K562 (cell line): Measurements from ENCODE around the gene RSBN1L. TPM values are rescaled to one million over a fixed set of nuclear protein-coding genes. Genes with fewer than 3 reads are reported as not detected.
A peak's percentile ranks its signal among the peaks of the same experiment; 100 is the strongest.

Experiments
- CBX8 ChIP-seq: fragments of 200-600 bp; sonication (generic); IDR thresholded peaks from 2 replicates; pipeline ENCODE4 v1.6.1; 2012; ENCODE audit warnings: borderline replicate concordance, mixed run types, low read depth, mild to moderate bottlenecking, moderate library complexity, mixed read lengths, low read length, control low read depth, inconsistent platforms; ENCODE audit not compliant: poor library complexity, severe bottlenecking; ENCODE audit errors: extremely low read depth
- EHMT2 ChIP-seq: fragments of 450-650 bp; IDR thresholded peaks from 2 replicates; pipeline ENCODE4 v1.6.1; 2018; ENCODE audit warnings: antibody characterized with exemption
- ETS2 ChIP-seq: IDR thresholded peaks from 2 replicates; pipeline ENCODE4 v1.6.1; 2016; ENCODE audit warnings: borderline replicate concordance, missing genetic modification characterization, mild to moderate bottlenecking, moderate library complexity, missing compliant biosample characterization; ENCODE audit not compliant: poor library complexity, severe bottlenecking
- HSF4 ChIP-seq: fragments of 250-450 bp; sonication (Bioruptor Pico); IDR thresholded peaks from 2 replicates; pipeline ENCODE4 v2.1.2; 2022; ENCODE audit warnings: mild to moderate bottlenecking, moderate library complexity, borderline replicate concordance
- IFI16 ChIP-seq: fragments of 250-450 bp; sonication (Bioruptor Pico); IDR thresholded peaks from 2 replicates; pipeline ENCODE4 v2.1.2; 2022; ENCODE audit warnings: mild to moderate bottlenecking, inconsistent platforms
- KLF13 ChIP-seq: fragments of 450-650 bp; IDR thresholded peaks from 2 replicates; pipeline ENCODE4 v1.6.1; 2016; ENCODE audit warnings: missing genetic modification characterization, low read depth, mild to moderate bottlenecking, missing compliant biosample characterization, moderate library complexity, borderline replicate concordance
- SMARCC2 ChIP-seq: fragments of 450-650 bp; IDR thresholded peaks from 2 replicates; pipeline ENCODE4 v1.6.1; 2017; ENCODE audit warnings: antibody characterized with exemption, moderate library complexity, mild to moderate bottlenecking, low read depth
- TFAM ChIP-seq: fragments of 250-450 bp; sonication (Bioruptor Pico); conservative IDR thresholded peaks from 2 replicates; pipeline ENCODE4 v1.5.0; 2021; ENCODE audit warnings: mild to moderate bottlenecking, moderate library complexity
- THRAP3 ChIP-seq: fragments of 450-650 bp; IDR thresholded peaks from 2 replicates; pipeline ENCODE4 v1.6.1; 2016; ENCODE audit warnings: mild to moderate bottlenecking, inconsistent platforms, borderline replicate concordance
- ZNF212 ChIP-seq: fragments of 450-650 bp; formaldehyde crosslinking; IDR thresholded peaks from 2 replicates; pipeline ENCODE4 v1.4.0; 2020; ENCODE audit warnings: mild to moderate bottlenecking
- ZNF232 ChIP-seq: sonication (generic); formaldehyde crosslinking; IDR thresholded peaks from 2 replicates; pipeline ENCODE4 v1.8.0; 2022; ENCODE audit warnings: mild to moderate bottlenecking, missing genetic modification reagents
- ZNF239 ChIP-seq: fragments of 250-450 bp; sonication (Bioruptor Pico); IDR thresholded peaks from 2 replicates; pipeline ENCODE4 v1.4.0; 2020; ENCODE audit warnings: mild to moderate bottlenecking
- ZNF76 ChIP-seq: fragments of 250-450 bp; sonication (Bioruptor Pico); IDR thresholded peaks from 2 replicates; pipeline ENCODE4 v1.4.0; 2020; ENCODE audit warnings: mild to moderate bottlenecking, moderate library complexity, borderline replicate concordance
- ZSCAN32 ChIP-seq: fragments of 450-650 bp; formaldehyde crosslinking; IDR thresholded peaks from 2 replicates; pipeline ENCODE4 v1.4.0; 2020; ENCODE audit warnings: mild to moderate bottlenecking, moderate library complexity
- polyA plus RNA-seq, 8 experiments: library from polyadenylated mRNA; depleted of rRNA in 4 of 8; stranded (reverse) in 5 of 8; unstranded in 3 of 8; fragments of >200 nt; fragmentation: Nextera tagmentation in 2 of 8; fragmentation: Illumina TruSeq in 1 of 8; extraction: Ambion mirVana in 2 of 8; extraction: Trizol in 1 of 8; gene quantifications; 2 replicates each; pipeline versions ENCODE4 v1.2.1 to v1.2.3, GENCODE V29; 2011 to 2014; ENCODE audit warnings: inconsistent platforms in 1 of 8, missing spikeins in 1 of 8
- total RNA-seq, 7 experiments: library from RNA; depleted of rRNA in 6 of 7; stranded (reverse); fragments of >200 nt in 6 of 7; fragmentation: Illumina TruSeq in 2 of 7; extraction: Trizol in 2 of 7; gene quantifications; 2 replicates each; pipeline versions ENCODE4 v1.2.1 to v1.2.3, GENCODE V29; 2011 to 2021; ENCODE audit warnings: low replicate concordance in 1 of 7
- TF ChIP-seq, protein P1 (sequence below): fragments of 450-650 bp; IDR thresholded peaks from 2 replicates; pipeline ENCODE4 v1.6.1; 2016; ENCODE audit warnings: low read depth, mild to moderate bottlenecking, moderate library complexity
- TF ChIP-seq, protein P2 (sequence below): fragments of 450-650 bp; formaldehyde crosslinking; IDR thresholded peaks from 2 replicates; pipeline ENCODE4 v1.4.0; 2022; ENCODE audit warnings: mild to moderate bottlenecking, moderate library complexity
- TF ChIP-seq, protein P3 (sequence below): fragments of 200-800 bp; sonication (Bioruptor generic); IDR thresholded peaks from 2 replicates; pipeline ENCODE4 v1.6.1; 2017; ENCODE audit warnings: missing genetic modification characterization, missing compliant biosample characterization
- TF ChIP-seq, protein P4 (sequence below), 2 experiments: IDR thresholded peaks in 1 of 2; conservative IDR thresholded peaks in 1 of 2; 2 replicates each; pipeline ENCODE4 v1.6.1; 2016; ENCODE audit warnings: low read depth in 2 of 2, mild to moderate bottlenecking in 1 of 2, missing compliant biosample characterization in 1 of 2, missing genetic modification characterization in 1 of 2, moderate library complexity in 1 of 2

Gene RSBN1L
- total and polyA plus RNA-seq, 9 of the 15 experiments (the other 6 are each of a cell fraction or from before 2014, with no cell fraction given) = 6.2 to 35.2 (median 20.1) TPM

DNA sequence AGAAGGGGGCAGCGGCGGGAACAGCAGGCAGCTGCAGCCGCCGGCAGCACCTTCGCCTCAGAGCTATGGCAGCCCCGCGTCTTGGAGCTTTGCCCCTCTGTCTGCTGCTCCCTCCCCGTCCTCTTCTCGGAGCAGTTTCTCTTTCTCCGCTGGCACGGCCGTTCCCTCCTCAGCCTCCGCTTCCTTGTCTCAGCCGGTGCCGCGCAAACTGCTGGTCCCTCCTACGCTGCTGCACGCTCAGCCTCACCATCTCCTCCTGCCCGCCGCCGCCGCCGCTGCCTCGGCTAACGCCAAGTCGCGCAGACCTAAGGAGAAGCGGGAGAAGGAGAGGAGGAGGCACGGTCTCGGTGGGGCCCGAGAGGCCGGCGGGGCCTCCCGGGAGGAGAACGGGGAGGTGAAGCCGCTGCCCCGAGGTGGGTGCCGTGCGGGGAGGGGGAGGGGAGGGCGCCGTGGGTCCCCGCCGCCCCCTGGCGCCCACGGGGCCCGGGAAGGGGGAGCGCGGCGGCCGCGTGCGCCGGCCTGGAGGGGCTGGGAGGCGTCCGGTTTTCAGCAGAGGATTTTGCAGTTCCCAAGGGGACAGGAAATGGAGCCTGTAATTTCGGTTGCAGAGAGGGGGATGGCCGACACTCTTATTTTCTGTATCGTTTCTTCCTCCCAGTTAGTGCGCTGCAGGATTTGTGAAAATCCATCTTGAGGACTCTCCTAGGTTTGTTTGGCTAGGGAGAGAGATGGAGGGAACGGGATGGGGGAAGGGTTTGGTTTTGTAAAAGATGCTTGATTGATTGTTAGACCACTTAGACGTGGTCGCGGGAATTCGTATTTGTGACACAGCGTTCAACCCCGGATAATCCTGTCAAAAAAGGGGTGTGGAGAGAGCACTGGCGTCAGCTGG is 630 bp downstream of the RSBN1L start (continued):
- TF ChIP-seq, protein P1, sequence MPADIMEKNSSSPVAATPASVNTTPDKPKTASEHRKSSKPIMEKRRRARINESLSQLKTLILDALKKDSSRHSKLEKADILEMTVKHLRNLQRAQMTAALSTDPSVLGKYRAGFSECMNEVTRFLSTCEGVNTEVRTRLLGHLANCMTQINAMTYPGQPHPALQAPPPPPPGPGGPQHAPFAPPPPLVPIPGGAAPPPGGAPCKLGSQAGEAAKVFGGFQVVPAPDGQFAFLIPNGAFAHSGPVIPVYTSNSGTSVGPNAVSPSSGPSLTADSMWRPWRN = no peak
- TF ChIP-seq, protein P2, sequence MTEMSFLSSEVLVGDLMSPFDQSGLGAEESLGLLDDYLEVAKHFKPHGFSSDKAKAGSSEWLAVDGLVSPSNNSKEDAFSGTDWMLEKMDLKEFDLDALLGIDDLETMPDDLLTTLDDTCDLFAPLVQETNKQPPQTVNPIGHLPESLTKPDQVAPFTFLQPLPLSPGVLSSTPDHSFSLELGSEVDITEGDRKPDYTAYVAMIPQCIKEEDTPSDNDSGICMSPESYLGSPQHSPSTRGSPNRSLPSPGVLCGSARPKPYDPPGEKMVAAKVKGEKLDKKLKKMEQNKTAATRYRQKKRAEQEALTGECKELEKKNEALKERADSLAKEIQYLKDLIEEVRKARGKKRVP = no peak
- no peak for TF ChIP-seq ZNF232 (CRISPR knock-in tag)
- TF ChIP-seq, protein P3, sequence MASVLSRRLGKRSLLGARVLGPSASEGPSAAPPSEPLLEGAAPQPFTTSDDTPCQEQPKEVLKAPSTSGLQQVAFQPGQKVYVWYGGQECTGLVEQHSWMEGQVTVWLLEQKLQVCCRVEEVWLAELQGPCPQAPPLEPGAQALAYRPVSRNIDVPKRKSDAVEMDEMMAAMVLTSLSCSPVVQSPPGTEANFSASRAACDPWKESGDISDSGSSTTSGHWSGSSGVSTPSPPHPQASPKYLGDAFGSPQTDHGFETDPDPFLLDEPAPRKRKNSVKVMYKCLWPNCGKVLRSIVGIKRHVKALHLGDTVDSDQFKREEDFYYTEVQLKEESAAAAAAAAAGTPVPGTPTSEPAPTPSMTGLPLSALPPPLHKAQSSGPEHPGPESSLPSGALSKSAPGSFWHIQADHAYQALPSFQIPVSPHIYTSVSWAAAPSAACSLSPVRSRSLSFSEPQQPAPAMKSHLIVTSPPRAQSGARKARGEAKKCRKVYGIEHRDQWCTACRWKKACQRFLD (CRISPR knock-in tag) = 0 out of 2 replicates have a peak, but pooled peaks have one; percentile 10
- no peak for TF ChIP-seq TFAM (CRISPR knock-in tag)
- TF ChIP-seq, protein P4, sequence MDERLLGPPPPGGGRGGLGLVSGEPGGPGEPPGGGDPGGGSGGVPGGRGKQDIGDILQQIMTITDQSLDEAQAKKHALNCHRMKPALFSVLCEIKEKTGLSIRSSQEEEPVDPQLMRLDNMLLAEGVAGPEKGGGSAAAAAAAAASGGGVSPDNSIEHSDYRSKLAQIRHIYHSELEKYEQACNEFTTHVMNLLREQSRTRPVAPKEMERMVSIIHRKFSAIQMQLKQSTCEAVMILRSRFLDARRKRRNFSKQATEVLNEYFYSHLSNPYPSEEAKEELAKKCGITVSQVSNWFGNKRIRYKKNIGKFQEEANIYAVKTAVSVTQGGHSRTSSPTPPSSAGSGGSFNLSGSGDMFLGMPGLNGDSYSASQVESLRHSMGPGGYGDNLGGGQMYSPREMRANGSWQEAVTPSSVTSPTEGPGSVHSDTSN (CRISPR knock-in tag; IDR thresholded peaks at IDR 0.05; ENCODE audit: low read depth) = no peak
- TF ChIP-seq, protein P4 (tag; conservative IDR thresholded peaks at IDR 0.05; ENCODE audit: low read depth) = no peak
- no peak for TF ChIP-seq KLF13
- TF ChIP-seq EHMT2 = no peak
- no peak for TF ChIP-seq ZNF212 (CRISPR knock-in tag)
- no peak for TF ChIP-seq SMARCC2
- TF ChIP-seq CBX8 = no peak
- no peak for TF ChIP-seq ZSCAN32 (CRISPR knock-in tag)
- no peak for TF ChIP-seq HSF4
- no peak for TF ChIP-seq ETS2
- no peak for TF ChIP-seq IFI16 (CRISPR knock-in tag)
- no peak for TF ChIP-seq THRAP3
- no peak for TF ChIP-seq ZNF239 (CRISPR knock-in tag)
- TF ChIP-seq ZNF76 (CRISPR knock-in tag) = no peak
